ENCODE data around the gene SLC22A8. TPM values are rescaled to one million over a fixed set of nuclear protein-coding genes. Genes with fewer than 3 reads are reported as not detected.

The SLC22A8 gene
- total RNA-seq, 2 donors from 2014 or later, result not detected

DNA sequence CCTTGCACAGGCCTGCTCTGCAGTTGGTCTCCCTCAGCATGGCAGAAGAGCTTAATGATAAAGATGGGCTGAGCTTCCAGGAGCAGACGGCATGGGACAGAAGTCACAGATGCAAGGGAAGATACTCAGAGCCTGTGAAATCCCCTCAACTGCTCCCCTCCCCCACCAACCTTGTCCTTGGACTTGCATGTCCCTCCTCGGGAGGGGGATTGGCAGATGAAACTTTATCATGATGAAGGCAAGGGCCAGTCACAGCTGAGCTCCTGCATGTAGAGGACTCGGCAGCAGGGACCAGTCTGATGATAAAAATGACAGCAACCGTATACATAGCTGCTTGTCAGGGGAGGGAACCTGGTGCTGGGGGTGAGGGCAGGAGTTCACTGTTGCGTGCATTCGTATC lies 6.8 kb upstream of the SLC22A8 start:
- Histone ChIP-seq H3K9me3 (no peaks in the 10 kb centered on the region), H3K36me3 (no peaks in the 10 kb centered on the region), H3K4me1 (peaks cover 0 to 6% of the 10 kb centered on the region in 2 donors), H3K27me3 (no peaks in the 10 kb centered on the region), H3K27ac (no peak overlapping the region), H3K4me3 (no peak overlapping the region)
- TF ChIP-seq, protein P1, sequence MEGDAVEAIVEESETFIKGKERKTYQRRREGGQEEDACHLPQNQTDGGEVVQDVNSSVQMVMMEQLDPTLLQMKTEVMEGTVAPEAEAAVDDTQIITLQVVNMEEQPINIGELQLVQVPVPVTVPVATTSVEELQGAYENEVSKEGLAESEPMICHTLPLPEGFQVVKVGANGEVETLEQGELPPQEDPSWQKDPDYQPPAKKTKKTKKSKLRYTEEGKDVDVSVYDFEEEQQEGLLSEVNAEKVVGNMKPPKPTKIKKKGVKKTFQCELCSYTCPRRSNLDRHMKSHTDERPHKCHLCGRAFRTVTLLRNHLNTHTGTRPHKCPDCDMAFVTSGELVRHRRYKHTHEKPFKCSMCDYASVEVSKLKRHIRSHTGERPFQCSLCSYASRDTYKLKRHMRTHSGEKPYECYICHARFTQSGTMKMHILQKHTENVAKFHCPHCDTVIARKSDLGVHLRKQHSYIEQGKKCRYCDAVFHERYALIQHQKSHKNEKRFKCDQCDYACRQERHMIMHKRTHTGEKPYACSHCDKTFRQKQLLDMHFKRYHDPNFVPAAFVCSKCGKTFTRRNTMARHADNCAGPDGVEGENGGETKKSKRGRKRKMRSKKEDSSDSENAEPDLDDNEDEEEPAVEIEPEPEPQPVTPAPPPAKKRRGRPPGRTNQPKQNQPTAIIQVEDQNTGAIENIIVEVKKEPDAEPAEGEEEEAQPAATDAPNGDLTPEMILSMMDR (IDR thresholded peaks at IDR 0.05), result no peak
- peak; percentile 23 for DNase-seq (ENCODE audit: low spot score)

DNA sequence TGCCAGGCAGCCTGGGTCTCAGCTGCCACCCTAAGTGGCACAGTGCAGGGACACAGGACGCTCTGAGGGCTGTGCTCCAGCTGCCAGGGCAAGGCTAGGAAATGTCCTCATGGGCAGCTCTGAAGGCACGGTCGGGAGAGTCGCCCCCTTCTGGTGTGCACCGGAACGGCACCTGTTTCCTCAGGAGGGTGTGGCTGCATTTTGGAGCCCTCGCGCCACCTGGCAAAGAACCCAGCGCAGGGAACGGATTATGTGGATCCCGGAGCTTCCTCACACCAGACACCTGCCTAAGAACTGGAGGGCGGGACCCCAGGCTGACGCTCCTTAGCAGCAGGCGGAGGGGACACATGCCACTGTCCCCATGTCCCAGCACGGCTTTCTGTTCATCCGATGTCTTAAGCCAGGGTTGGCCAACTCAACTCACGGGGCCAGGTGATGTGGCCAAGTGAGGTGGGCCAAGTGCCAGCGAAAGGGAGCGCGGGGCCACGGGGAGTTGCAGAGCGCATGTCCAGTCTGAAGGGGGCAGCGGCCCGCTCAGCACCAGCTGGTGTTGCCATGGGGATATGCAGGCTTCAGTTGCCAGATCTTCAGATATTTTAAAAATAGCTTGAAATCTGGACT lies 5.1 kb upstream of the SLC22A8 start:
- Histone ChIP-seq H3K36me3 (no peaks in the 10 kb centered on the region), H3K27ac (no peak overlapping the region), H3K4me3 (no peak overlapping the region), H3K27me3 (no peaks in the 10 kb centered on the region), H3K9me3 (no peaks in the 10 kb centered on the region), H3K4me1 (peaks cover 0 to 6% of the 10 kb centered on the region in 2 donors)
- TF ChIP-seq, protein P1 (IDR thresholded peaks at IDR 0.05), result no peak
- DNase-seq (ENCODE audit: low spot score), result no peak

DNA sequence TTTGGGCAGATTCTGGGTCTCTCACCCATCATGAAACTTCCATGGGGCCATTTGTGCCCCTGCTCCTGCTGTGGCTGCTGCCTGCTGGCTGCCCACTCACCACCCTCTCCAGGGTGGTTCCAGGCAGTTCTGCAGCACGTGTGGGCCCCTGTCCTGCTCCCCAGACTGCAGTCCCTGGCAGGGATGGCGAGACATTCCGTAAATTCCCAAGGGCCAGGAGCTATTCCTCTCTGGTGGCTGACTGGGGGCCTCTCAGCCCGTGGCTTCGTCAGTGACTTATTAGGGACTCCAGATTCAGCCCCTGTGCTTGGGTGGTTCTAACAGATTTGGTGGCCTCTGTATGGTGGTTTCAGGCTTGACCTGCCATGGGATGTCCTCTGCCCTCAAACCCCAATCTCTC lies 3.9 kb upstream of the SLC22A8 start:
- Histone ChIP-seq H3K27ac (no peak overlapping the region), H3K4me3 (no peak overlapping the region), H3K4me1 (peaks cover 0 to 6% of the 10 kb centered on the region in 2 donors), H3K9me3 (no peaks in the 10 kb centered on the region), H3K27me3 (no peaks in the 10 kb centered on the region), H3K36me3 (no peaks in the 10 kb centered on the region)
- DNase-seq (ENCODE audit: low spot score), result no peak
- TF ChIP-seq, protein P1 (IDR thresholded peaks at IDR 0.05), result no peak

DNA sequence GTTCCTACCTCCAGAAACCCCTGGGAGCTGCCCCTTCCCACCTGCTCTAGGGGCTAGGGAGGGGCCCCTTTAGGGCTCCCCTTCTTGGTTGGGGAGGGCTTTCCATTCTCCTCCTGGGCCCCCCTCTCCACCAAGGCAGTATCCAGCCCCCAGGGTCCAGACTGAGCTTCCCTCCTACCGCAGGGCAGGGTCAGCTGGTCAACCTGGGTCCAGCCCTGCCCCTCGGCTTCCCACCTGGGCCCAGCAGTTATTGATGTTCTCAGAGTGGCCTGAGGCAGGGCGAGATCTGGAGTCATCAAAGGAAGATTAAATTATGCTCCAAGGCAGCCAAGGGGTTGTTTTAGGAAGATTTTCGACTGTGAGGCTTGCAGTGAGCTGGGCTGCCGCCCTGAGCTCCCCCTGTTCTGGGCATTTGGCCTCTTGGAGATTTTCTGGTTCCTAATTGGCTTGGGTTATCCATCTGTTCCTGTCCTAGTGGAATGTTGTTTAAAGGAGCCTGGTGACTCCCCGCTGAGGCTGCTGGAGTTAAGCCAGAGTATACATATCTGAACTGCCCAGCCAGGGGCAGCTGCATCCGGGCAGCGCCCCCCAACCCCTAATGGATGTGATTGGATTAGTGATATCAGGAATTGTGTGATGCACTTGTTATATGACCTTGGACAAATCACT lies 1.8 kb upstream of the SLC22A8 start:
- no peaks in the 10 kb centered on the region for H3K27me3 ChIP-seq
- H3K4me1 ChIP-seq, result no peaks in the 10 kb centered on the region
- no peaks in the 10 kb centered on the region for H3K36me3 ChIP-seq
- H3K27ac ChIP-seq, result no peak overlapping the region
- H3K4me3 ChIP-seq, result no peak overlapping the region
- no peaks in the 10 kb centered on the region for H3K9me3 ChIP-seq
- no peak for DNase-seq (ENCODE audit: low spot score)
- TF ChIP-seq, protein P1 (IDR thresholded peaks at IDR 0.05), result no peak

DNA sequence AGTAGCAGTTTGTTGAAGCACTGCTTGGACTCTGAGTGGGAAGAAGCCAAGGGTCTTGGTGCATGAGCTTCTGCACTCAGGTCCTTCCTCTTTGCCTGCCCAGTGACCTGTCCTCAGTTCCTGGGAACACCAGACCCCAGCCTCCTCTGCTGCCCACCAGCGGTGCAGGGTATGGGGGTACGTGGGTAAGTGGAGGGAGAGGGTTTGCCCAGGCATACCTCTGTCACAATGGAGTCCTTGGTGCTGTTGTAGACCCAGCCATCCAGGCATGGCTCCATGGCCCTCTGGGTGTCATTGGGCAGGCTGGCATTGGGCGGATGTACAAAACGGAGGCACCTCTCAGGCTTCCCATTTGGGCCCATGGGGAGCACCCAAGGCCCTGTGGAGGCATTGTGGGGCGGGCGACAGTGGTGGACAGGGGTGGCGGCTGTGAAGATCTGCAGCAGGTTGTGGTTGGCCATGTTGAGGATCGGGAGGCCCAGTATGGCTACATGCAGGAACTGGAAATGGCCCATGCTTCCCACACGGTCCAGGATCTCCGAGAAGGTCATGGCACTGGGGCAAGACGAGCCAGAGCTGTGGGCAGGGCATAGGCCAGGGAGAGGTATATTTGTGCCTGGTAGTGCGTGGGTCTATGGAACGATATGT lies 1.1 kb downstream of the SLC22A8 start:
- H3K4me1 ChIP-seq, result no peaks in the 10 kb centered on the region
- TF ChIP-seq, protein P1 (IDR thresholded peaks at IDR 0.05), result no peak
- no peaks in the 10 kb centered on the region for H3K27me3 ChIP-seq
- H3K36me3 ChIP-seq, result no peaks in the 10 kb centered on the region
- H3K9me3 ChIP-seq, result no peaks in the 10 kb centered on the region
- no peak for DNase-seq (ENCODE audit: low spot score)
- no peak overlapping the region for H3K27ac ChIP-seq
- H3K4me3 ChIP-seq, result no peak overlapping the region

Measured in right atrium auricular region (tissue), 2 donors.